HCT116 (cell line): ENCODE measurements around the gene KRT85. TPM values are rescaled to one million over a fixed set of nuclear protein-coding genes. Genes with fewer than 3 reads are reported as not detected.

Experiments used
- ATAC-seq: fragments of 200-7000 bp; cut with Tn5 transposase; 2 replicates; pipeline ENCODE4 v1.9.1; 2020; ENCODE audit warnings: mild to moderate bottlenecking, moderate library complexity
- BruUV-seq: library from RNA; stranded (reverse); fragments of 400-500 nt; replicated peaks from 2 replicates; lab custom pipeline; 2021; lab: Mats Ljungman, UMichigan
- CTCF ChIA-PET: fragments of 300-600 bp; sonication (Branson Sonifier 250); formaldehyde crosslinking; loops from one replicate; lab custom pipeline; 2021; ENCODE audit warnings: antibody characterized with exemption; lab: Charles Lee
- POLR2A ChIA-PET: fragments of 300-600, 350-600 bp; sonication (Branson Sonifier 250); formaldehyde crosslinking; loops from one replicate; lab custom pipeline; 2021; ENCODE audit warnings: antibody characterized with exemption; lab: Charles Lee
- RAD21 ChIA-PET, 2 experiments: fragments of 300-600 bp; sonication (Branson Sonifier 250); formaldehyde crosslinking; loops; one replicate each; lab custom pipeline; 2023; ENCODE audit warnings: low total read pairs in 2 of 2; ENCODE audit not compliant: uncharacterized antibody in 2 of 2, unreplicated experiment in 2 of 2, low non-redundant PET in 1 of 2; lab: Charles Lee
- DNase-seq: peaks from one replicate; pipeline ENCODE4 v3.0.0-alpha.2; 2010; ENCODE audit warnings: low read depth, low spot score
- H2AFZ ChIP-seq: fragments of 200-600 bp; shearing (Covaris generic), sonication (generic); 2 replicates; pipeline ENCODE4 v1.6.1; 2017; ENCODE audit warnings: low read depth, mixed run types, mixed read lengths, antibody characterized with exemption, low read length; ENCODE audit not compliant: poor library complexity, severe bottlenecking
- H3K27ac ChIP-seq: 2 replicates; pipeline ENCODE4 v1.5.1; 2012; ENCODE audit warnings: low read depth, low read length
- H3K27me3 ChIP-seq: fragments of 200-600 bp; sonication (generic); 2 replicates; pipeline ENCODE4 v1.6.1; 2016; ENCODE audit warnings: mixed run types, low read length, mixed read lengths; ENCODE audit not compliant: insufficient read depth
- H3K36me3 ChIP-seq, 2 experiments: fragments of 200-500 bp in 1 of 2; fragments of 200-600 bp in 1 of 2; sonication (Bioruptor generic) in 1 of 2; sonication (generic) in 1 of 2; 2 replicates each; pipeline versions ENCODE4 v1.5.1 to v1.6.1; 2014 to 2016; ENCODE audit warnings: low read length in 2 of 2, inconsistent platforms in 1 of 2, mixed read lengths in 1 of 2, mixed run types in 1 of 2; ENCODE audit not compliant: insufficient read depth in 2 of 2, control insufficient read depth in 1 of 2
- H3K4me1 ChIP-seq, 2 experiments: fragments of 200-600 bp in 1 of 2; sonication (generic) in 1 of 2; 2 replicates each; pipeline versions ENCODE4 v1.5.1 to v1.6.1; 2012 to 2017; ENCODE audit warnings: low read length in 2 of 2, inconsistent platforms in 1 of 2, mild to moderate bottlenecking in 1 of 2, mixed read lengths in 1 of 2, mixed run types in 1 of 2, moderate library complexity in 1 of 2; ENCODE audit not compliant: insufficient read depth in 2 of 2, control insufficient read depth in 1 of 2
- H3K4me2 ChIP-seq: fragments of 200-600 bp; sonication (generic); 2 replicates; pipeline ENCODE4 v1.6.1; 2017; ENCODE audit warnings: mixed run types, low read length, mixed read lengths
- H3K4me3 ChIP-seq, 2 experiments: fragments of 200-600 bp in 1 of 2; sonication (generic) in 1 of 2; replicated peaks in 1 of 2; 2 replicates each; pipeline ENCODE4 v1.5.1; 2011 to 2016; ENCODE audit warnings: low read length in 2 of 2, control low read depth in 1 of 2, low read depth in 1 of 2, mild to moderate bottlenecking in 1 of 2, mixed read lengths in 1 of 2, mixed run types in 1 of 2
- H3K79me2 ChIP-seq: fragments of 200-600 bp; sonication (generic); 2 replicates; pipeline ENCODE4 v1.6.1; 2017; ENCODE audit warnings: mild to moderate bottlenecking, mixed run types, low read length, moderate library complexity, mixed read lengths; ENCODE audit not compliant: insufficient read depth
- H3K9ac ChIP-seq: fragments of 200-600 bp; sonication (generic); 2 replicates; pipeline ENCODE4 v1.6.1; 2016; ENCODE audit warnings: low read length, mixed read lengths
- H3K9me2 ChIP-seq: fragments of 200-600 bp; sonication (generic), shearing (Covaris generic); 2 replicates; pipeline ENCODE4 v1.6.1; 2017; ENCODE audit warnings: mixed run types, mild to moderate bottlenecking, moderate library complexity; ENCODE audit not compliant: insufficient read depth
- H3K9me3 ChIP-seq, 2 experiments: fragments of 200-500 bp in 1 of 2; fragments of 200-600 bp in 1 of 2; sonication (Bioruptor generic) in 1 of 2; sonication (generic) in 1 of 2; 2 replicates each; pipeline ENCODE4 v1.6.1; 2014 to 2017; ENCODE audit warnings: low read length in 2 of 2, mixed read lengths in 2 of 2, inconsistent platforms in 1 of 2, low read depth in 1 of 2, mild to moderate bottlenecking in 1 of 2, mixed run types in 1 of 2, moderate library complexity in 1 of 2; ENCODE audit not compliant: control insufficient read depth in 1 of 2, insufficient read depth in 1 of 2
- H4K20me1 ChIP-seq: fragments of 200-600 bp; sonication (generic), shearing (Covaris generic); 2 replicates; pipeline ENCODE4 v1.6.1; 2017; ENCODE audit warnings: mixed run types, mild to moderate bottlenecking, moderate library complexity; ENCODE audit not compliant: insufficient read depth
- FOSL1 ChIP-seq: IDR thresholded peaks from 2 replicates; pipeline ENCODE4 v1.6.1; 2012; ENCODE audit warnings: low read depth
- POLR2A ChIP-seq: IDR thresholded peaks from 2 replicates; pipeline ENCODE4 v1.7.0; 2011; ENCODE audit warnings: borderline replicate concordance; ENCODE audit not compliant: insufficient read depth, insufficient read length; ENCODE audit errors: extremely low read depth
- intact Hi-C: fragments of 100-400 bp; cut with micrococcal nuclease; formaldehyde crosslinking; loops from 2 replicates; pipeline ENCODE4 v1.10.0; 2022
- total RNA-seq: library from RNA; stranded (reverse); gene quantifications from one replicate; pipeline ENCODE4 v1.2.1, GENCODE V29; 2021; ENCODE audit not compliant: unreplicated experiment
- TF ChIP-seq, protein P1 (sequence below): IDR thresholded peaks from 2 replicates; pipeline ENCODE4 v1.6.1; 2011; ENCODE audit warnings: mild to moderate bottlenecking, low read length, moderate library complexity; ENCODE audit not compliant: insufficient replicate concordance; ENCODE audit errors: extremely low read depth
- TF ChIP-seq, protein P2 (sequence below), 3 experiments: fragments of 200-600 bp in 1 of 3; sonication (generic) in 1 of 3; IDR thresholded peaks in 2 of 3; conservative IDR thresholded peaks in 1 of 3; 2 replicates each; pipeline ENCODE4 v1.5.1; 2012 to 2017; ENCODE audit warnings: low read depth in 2 of 3, low read length in 2 of 3, antibody characterized with exemption in 1 of 3, borderline replicate concordance in 1 of 3, control low read depth in 1 of 3, mild to moderate bottlenecking in 1 of 3, mixed read lengths in 1 of 3, mixed run types in 1 of 3, moderate library complexity in 1 of 3; ENCODE audit not compliant: insufficient read depth in 1 of 3

Gene KRT85
- total RNA-seq, 1 experiment from 2014 or later = not detected

DNA sequence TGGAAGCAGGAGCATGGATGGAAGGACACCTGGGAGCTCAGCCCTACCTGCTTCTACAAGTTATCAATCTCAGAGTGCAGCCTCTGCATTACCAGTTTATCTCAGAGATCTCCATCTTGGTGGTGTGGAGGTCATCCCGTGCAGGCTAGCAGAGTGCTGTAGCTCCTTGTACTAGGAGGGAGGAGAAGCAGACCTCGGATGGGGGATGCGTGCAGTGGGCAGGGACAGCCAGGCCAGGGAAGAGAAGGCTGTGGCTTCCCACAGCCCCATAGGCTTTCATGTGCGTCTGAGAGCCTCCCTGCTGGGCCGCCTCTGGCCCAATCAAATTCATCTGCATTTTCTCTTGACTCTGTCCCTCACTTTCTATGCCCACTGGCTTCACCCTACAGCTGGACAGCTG, 47.7 kb upstream of the KRT85 start:
- ChIA-PET POLR2A (no interaction called here), RAD21 (no interaction called here), CTCF (no interaction called here)
- Histone ChIP-seq H3K4me2 (no peak overlapping the region), H3K79me2 (no peaks in the 10 kb centered on the region), H3K9me3 (no peaks in the 10 kb centered on the region), H2AFZ (no peak overlapping the region), H3K27me3 (no peaks in the 10 kb centered on the region), H3K36me3 (no peaks in the 10 kb centered on the region), H3K9me2 (no peaks in the 10 kb centered on the region), H3K4me1 (peaks cover 0 to 18% of the 10 kb centered on the region in 2 experiments; a peak in 1 of 4 replicates), H3K27ac (no peak overlapping the region), H3K4me3 (no peak overlapping the region), H4K20me1 (no peaks in the 10 kb centered on the region), H3K9ac (no peak overlapping the region)
- ATAC-seq = no peak
- TF ChIP-seq, protein P1, sequence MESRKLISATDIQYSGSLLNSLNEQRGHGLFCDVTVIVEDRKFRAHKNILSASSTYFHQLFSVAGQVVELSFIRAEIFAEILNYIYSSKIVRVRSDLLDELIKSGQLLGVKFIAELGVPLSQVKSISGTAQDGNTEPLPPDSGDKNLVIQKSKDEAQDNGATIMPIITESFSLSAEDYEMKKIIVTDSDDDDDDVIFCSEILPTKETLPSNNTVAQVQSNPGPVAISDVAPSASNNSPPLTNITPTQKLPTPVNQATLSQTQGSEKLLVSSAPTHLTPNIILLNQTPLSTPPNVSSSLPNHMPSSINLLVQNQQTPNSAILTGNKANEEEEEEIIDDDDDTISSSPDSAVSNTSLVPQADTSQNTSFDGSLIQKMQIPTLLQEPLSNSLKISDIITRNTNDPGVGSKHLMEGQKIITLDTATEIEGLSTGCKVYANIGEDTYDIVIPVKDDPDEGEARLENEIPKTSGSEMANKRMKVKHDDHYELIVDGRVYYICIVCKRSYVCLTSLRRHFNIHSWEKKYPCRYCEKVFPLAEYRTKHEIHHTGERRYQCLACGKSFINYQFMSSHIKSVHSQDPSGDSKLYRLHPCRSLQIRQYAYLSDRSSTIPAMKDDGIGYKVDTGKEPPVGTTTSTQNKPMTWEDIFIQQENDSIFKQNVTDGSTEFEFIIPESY = no peak
- TF ChIP-seq POLR2A = no peak
- intact Hi-C loops = no loop called here
- BruUV-seq = no TSS peak
- no peak for DNase-seq

DNA sequence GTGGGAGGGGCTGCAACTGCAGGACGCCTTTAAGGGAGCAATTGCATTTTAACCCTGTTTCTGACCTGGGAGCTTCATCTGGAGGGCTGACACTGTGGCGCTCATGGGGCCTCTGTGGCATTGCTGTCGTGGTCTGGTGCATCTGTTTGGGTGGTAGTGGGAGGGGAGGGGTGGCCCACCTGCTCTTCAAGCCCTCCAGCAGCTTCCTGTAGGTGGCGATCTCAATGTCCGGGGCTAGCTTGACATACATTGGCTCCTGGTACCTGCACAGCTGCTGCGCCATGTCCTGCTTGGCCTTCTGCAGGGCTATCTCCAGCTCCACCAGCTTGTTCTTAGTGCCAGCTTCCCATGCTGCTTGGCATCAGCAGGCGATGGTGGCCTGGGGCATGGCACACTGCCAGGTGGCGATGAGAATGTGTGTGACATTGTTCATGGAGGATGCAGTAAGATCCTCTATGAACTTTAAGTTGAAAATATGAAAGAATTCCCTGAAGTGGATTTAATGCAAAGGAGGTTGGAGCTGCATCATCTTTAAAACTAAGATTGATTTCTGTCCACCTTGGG, 46.6 kb upstream of the KRT85 start:
- Histone ChIP-seq H3K27ac (no peak overlapping the region), H2AFZ (no peak overlapping the region), H3K9me2 (no peaks in the 10 kb centered on the region), H3K36me3 (no peaks in the 10 kb centered on the region), H3K27me3 (no peaks in the 10 kb centered on the region), H3K4me2 (no peak overlapping the region), H3K4me1 (peaks cover 0 to 18% of the 10 kb centered on the region in 2 experiments; a peak in 1 of 4 replicates), H3K79me2 (no peaks in the 10 kb centered on the region), H3K9me3 (no peaks in the 10 kb centered on the region), H3K9ac (no peak overlapping the region), H4K20me1 (no peaks in the 10 kb centered on the region), H3K4me3 (no peak overlapping the region)
- no TSS peak for BruUV-seq
- TF ChIP-seq, protein P2, sequence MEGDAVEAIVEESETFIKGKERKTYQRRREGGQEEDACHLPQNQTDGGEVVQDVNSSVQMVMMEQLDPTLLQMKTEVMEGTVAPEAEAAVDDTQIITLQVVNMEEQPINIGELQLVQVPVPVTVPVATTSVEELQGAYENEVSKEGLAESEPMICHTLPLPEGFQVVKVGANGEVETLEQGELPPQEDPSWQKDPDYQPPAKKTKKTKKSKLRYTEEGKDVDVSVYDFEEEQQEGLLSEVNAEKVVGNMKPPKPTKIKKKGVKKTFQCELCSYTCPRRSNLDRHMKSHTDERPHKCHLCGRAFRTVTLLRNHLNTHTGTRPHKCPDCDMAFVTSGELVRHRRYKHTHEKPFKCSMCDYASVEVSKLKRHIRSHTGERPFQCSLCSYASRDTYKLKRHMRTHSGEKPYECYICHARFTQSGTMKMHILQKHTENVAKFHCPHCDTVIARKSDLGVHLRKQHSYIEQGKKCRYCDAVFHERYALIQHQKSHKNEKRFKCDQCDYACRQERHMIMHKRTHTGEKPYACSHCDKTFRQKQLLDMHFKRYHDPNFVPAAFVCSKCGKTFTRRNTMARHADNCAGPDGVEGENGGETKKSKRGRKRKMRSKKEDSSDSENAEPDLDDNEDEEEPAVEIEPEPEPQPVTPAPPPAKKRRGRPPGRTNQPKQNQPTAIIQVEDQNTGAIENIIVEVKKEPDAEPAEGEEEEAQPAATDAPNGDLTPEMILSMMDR (IDR thresholded peaks at IDR 0.05 in 2 of 3, conservative IDR thresholded peaks at IDR 0.05 in 1 of 3; ENCODE audit: borderline replicate concordance in 1 of 3, insufficient read depth in 1 of 3, low read depth in 2 of 3, low read length in 2 of 3) = peak in 2 of 3 experiments; percentile 35 to 40; a peak in 3 of 6 replicates
- no peak for TF ChIP-seq FOSL1
- ChIA-PET RAD21 (no interaction called here), POLR2A (no interaction called here), CTCF (interaction anchor here (0.8 to 2.5 kb wide), 3 partner anchors 18 to 457 kb away, joined by 3 to 12 read pairs (median 5); no protein-coding TSS in a partner anchor)
- ATAC-seq = peak; percentile 54
- intact Hi-C loops = no loop called here
- DNase-seq = no peak
